Esophagus muscularis mucosa (tissue), 4 donors: ENCODE data around the gene LINGO4. TPM values are rescaled to one million over a fixed set of nuclear protein-coding genes. Genes with fewer than 3 reads are reported as not detected.

ENCODE experiments used
- DNase-seq: peaks from one replicate; pipeline ENCODE4 v3.0.0-alpha.2; 2017; ENCODE audit errors: extremely low spot score
- H3K27ac ChIP-seq, 4 donors: fragments of 200-600 bp; sonication (generic); replicated peaks in 1 of 4; 1 replicate in 3 of 4; 2 replicates in 1 of 4; pipeline ENCODE4 v1.5.1; 2016 to 2019; ENCODE audit warnings: mild to moderate bottlenecking in 1 of 4
- H3K27me3 ChIP-seq, 4 donors: fragments of 200-600 bp; sonication (generic); one replicate each; pipeline versions ENCODE4 v1.5.1 to v1.6.0; 2016 to 2019
- H3K36me3 ChIP-seq, 4 donors: fragments of 200-600 bp; sonication (generic); one replicate each; pipeline ENCODE4 v1.5.1; 2016 to 2019
- H3K4me1 ChIP-seq, 4 donors: fragments of 200-600 bp; sonication (generic); one replicate each; pipeline ENCODE4 v1.5.1; 2016 to 2019
- H3K4me3 ChIP-seq, 4 donors: fragments of 200-600 bp; sonication (generic); 1 replicate in 2 of 4; 2 replicates in 2 of 4; pipeline ENCODE4 v1.5.1; 2016 to 2019; ENCODE audit warnings: mild to moderate bottlenecking in 4 of 4, moderate library complexity in 1 of 4
- H3K9me3 ChIP-seq, 4 donors: fragments of 200-600 bp; sonication (generic); 1 replicate in 3 of 4; 2 replicates in 1 of 4; pipeline ENCODE4 v1.5.1; 2016 to 2019
- CTCF ChIP-seq, 3 experiments: fragments of 200-600 bp in 2 of 3; fragments of 450-650 bp in 1 of 3; sonication (generic) in 2 of 3; IDR thresholded peaks; one replicate each; pipeline ENCODE4 v1.5.1; 2017 to 2019; ENCODE audit warnings: antibody characterized with exemption in 3 of 3, mild to moderate bottlenecking in 2 of 3, moderate library complexity in 1 of 3
- EP300 ChIP-seq: sonication (generic); formaldehyde crosslinking; IDR thresholded peaks from one replicate; pipeline ENCODE4 v1.6.1; 2017; ENCODE audit warnings: antibody characterized with exemption
- POLR2A ChIP-seq: fragments of 450-650 bp; IDR thresholded peaks from one replicate; pipeline ENCODE4 v1.6.1; 2017; ENCODE audit warnings: antibody characterized with exemption, moderate library complexity, mild to moderate bottlenecking, low read depth
- POLR2AphosphoS5 ChIP-seq, 2 donors: sonication (generic); formaldehyde crosslinking; IDR thresholded peaks; one replicate each; pipeline ENCODE4 v1.6.1; 2017; ENCODE audit warnings: antibody characterized with exemption in 2 of 2
- WGBS: methylation state at CpG from one replicate; pipeline ENCODE4 v1.1.5; 2018; 5-methylcytosine and 5-hydroxymethylcytosine counted together
- intact Hi-C: fragments of 100-400 bp; cut with DNase I; formaldehyde crosslinking; loops from one replicate; pipeline ENCODE4 v1.15.1; 2023
- total RNA-seq, 4 donors: library from RNA; depleted of rRNA; stranded (reverse); fragments of >200 nt; gene quantifications; one replicate each; pipeline versions ENCODE4 v1.1.0 to v1.2.1, GENCODE V29; 2016

The LINGO4 gene
- total RNA-seq, 4 donors from 2014 or later = not detected

- 82% methylated on average over 8 of the region's 8 CpGs for WGBS
These were observed 41.5 kb upstream of the LINGO4 start for GRCh38 chr1:151846686-151847237.

GRCh38 chr1:151846062-151846568 lies 40.9 kb upstream of the LINGO4 start:
- Histone ChIP-seq H3K27me3 (peaks cover 0 to 41% (median 0%) of the 10 kb centered on the region in 4 donors), H3K36me3 (no peaks in the 10 kb centered on the region), H3K9me3 (no peaks in the 10 kb centered on the region), H3K27ac (no peak overlapping the region), H3K4me3 (no peak overlapping the region), H3K4me1 (no peaks in the 10 kb centered on the region)
- intact Hi-C loops = no loop called here
- WGBS = 67% methylated on average over 6 of the region's 6 CpGs
- no peak for TF ChIP-seq POLR2AphosphoS5 (IDR thresholded peaks at IDR 0.05)
- TF ChIP-seq CTCF (IDR thresholded peaks at IDR 0.05) = no peak
- TF ChIP-seq EP300 = no peak
- no peak for TF ChIP-seq POLR2A
- DNase-seq = no peak

More at GRCh38 chr1:151846686-151847237, 41.5 kb upstream of the LINGO4 start:
- no peak overlapping the region for H3K4me3 ChIP-seq
- no peaks in the 10 kb centered on the region for H3K9me3 ChIP-seq
- TF ChIP-seq POLR2AphosphoS5 (IDR thresholded peaks at IDR 0.05) = no peak
- no peaks in the 10 kb centered on the region for H3K4me1 ChIP-seq
- no peak overlapping the region for H3K27ac ChIP-seq
- H3K27me3 ChIP-seq = peaks cover 0 to 43% (median 0%) of the 10 kb centered on the region in 4 donors
- no peak for DNase-seq
- intact Hi-C loops = no loop called here
- H3K36me3 ChIP-seq = no peaks in the 10 kb centered on the region

DNA sequence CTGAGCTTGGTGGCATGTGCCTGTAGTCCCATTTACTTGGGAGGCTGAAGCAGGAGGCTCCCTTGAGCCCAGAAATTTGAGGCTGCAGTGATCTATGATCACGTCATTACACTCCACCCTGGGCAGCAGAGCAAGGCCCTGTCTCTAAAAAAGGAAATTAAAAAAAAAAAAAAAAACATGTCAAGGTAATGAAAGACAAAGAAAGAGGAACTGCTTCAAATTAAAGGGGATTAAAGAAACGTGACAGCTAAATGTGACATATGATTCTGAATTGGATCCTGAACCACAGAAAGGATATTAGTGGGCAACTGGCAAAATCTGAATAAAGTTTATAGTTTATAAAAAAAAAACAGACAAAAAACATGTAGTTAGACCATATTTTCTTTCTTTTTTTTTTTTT lies 38.2 kb upstream of the LINGO4 start:
- WGBS = 74% methylated on average over 2 of the region's 2 CpGs
- H3K9me3 ChIP-seq = no peaks in the 10 kb centered on the region
- H3K27ac ChIP-seq = no peak overlapping the region
- DNase-seq = no peak
- TF ChIP-seq CTCF (IDR thresholded peaks at IDR 0.05) = no peak
- no peak for TF ChIP-seq POLR2A
- TF ChIP-seq EP300 = no peak
- TF ChIP-seq POLR2AphosphoS5 (IDR thresholded peaks at IDR 0.05) = no peak
- H3K4me1 ChIP-seq = peaks cover 16 to 19% (median 18%) of the 10 kb centered on the region in 4 donors
- intact Hi-C loops = no loop called here
- no peaks in the 10 kb centered on the region for H3K36me3 ChIP-seq
- peaks cover 4 to 52% (median 15%) of the 10 kb centered on the region in 4 donors for H3K27me3 ChIP-seq
- no peak overlapping the region for H3K4me3 ChIP-seq

GRCh38 chr1:151841141-151841540 lies 35.9 kb upstream of the LINGO4 start:
- no peak for DNase-seq
- no peak for TF ChIP-seq POLR2AphosphoS5 (IDR thresholded peaks at IDR 0.05)
- no peak for TF ChIP-seq POLR2A
- TF ChIP-seq CTCF (IDR thresholded peaks at IDR 0.05) = no peak
- TF ChIP-seq EP300 = no peak
- Histone ChIP-seq H3K27ac (no peak overlapping the region), H3K36me3 (no peaks in the 10 kb centered on the region), H3K9me3 (no peaks in the 10 kb centered on the region), H3K4me3 (no peak overlapping the region), H3K4me1 (peaks cover 22 to 33% (median 31%) of the 10 kb centered on the region in 4 donors), H3K27me3 (peaks cover 8 to 52% (median 18%) of the 10 kb centered on the region in 4 donors)
- 82% methylated on average over 2 of the region's 2 CpGs for WGBS
- intact Hi-C loops = no loop called here

GRCh38 chr1:151840421-151840820 lies 35.2 kb upstream of the LINGO4 start:
- Histone ChIP-seq H3K36me3 (no peaks in the 10 kb centered on the region), H3K4me3 (peak overlapping the region in 2 of 4 donors; percentile 56 to 65), H3K4me1 (peaks cover 22 to 33% (median 31%) of the 10 kb centered on the region in 4 donors), H3K9me3 (no peaks in the 10 kb centered on the region), H3K27ac (peak overlapping the region in 1 of 4 donors; percentile 28), H3K27me3 (peaks cover 8 to 52% (median 21%) of the 10 kb centered on the region in 4 donors)
- no peak for DNase-seq
- TF ChIP-seq POLR2A (no peak), CTCF (IDR thresholded peaks at IDR 0.05) (no peak), EP300 (no peak), POLR2AphosphoS5 (IDR thresholded peaks at IDR 0.05) (no peak)
- intact Hi-C loops = no loop called here
